NCI-H2196 treated with DMSO at 0.1 percent for 48 hours (cell line): Measurements from ENCODE around the gene PHOX2A.
"Not testable (repeated sequence)": the region's sequence is repeated elsewhere in the genome, so short reads cannot be mapped to it uniquely, and the experiment has no call there.

Experiments
- DNase-seq: peaks from one replicate; lab custom pipeline; 2025; ENCODE audit not compliant: unreplicated experiment; lab: John Stamatoyannopoulos, UW

PHOX2A gene

GRCh38 chr11:72244060-72244360, at the start of gene PHOX2A:
PHOX2A (minus strand) TSS chr11:72244176; CDS start chr11:72244004, 172 bp downstream.
- no peak for DNase-seq

DNA sequence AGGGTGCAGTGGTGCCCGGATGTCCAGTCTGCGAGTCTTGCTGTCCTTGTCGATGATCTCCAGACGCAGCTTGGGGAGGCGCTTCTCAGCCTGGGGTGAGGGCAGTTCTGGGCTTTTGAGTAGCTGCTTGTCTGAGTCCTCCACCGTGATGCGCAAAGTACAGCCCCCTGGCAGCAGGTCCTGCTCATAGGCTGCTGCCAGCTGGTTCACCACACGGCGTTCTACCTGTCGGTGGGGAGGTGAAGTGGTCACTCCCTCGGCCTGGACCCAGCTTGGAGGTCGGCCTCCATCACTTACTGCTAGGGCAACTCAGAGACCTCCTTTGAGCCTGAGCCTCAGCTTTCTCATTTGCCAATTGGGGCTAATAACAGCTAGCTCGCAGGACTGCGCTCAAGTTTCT, 49.4 kb upstream of the PHOX2A start:
- DNase-seq, result no peak

DNA sequence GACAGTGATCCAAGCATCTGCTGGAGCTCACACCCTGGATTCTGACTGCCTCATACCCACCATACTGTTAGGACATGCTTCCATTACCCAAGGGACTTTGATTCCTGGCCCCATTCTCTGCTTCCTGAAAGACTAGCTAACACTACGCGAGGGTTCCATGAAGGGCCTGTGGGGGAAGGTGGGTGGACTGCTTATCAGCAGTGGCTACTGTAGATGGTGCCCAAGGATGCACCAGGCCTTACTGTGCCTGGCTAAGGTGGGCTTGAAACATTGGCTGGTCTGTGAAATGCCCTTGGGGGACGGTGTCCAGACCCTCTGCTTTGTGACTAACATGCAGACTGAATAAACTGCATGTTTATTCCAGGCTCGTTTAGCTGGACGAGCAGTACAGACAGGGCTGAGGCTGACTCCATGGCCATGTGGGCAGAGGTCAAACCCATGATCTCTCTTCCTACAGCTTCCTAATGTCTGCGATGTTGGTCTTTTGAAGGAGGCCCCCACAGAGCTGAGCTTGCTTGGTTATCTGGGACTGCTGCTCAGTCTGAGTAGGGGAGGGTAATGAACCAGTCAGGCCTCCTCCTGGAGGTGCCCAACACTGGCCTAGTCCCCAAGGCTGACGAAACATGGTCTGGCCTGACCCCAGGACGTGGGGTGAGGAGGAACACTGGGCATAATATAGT, 48.3 kb upstream of the PHOX2A start:
- DNase-seq, result no peak

DNA sequence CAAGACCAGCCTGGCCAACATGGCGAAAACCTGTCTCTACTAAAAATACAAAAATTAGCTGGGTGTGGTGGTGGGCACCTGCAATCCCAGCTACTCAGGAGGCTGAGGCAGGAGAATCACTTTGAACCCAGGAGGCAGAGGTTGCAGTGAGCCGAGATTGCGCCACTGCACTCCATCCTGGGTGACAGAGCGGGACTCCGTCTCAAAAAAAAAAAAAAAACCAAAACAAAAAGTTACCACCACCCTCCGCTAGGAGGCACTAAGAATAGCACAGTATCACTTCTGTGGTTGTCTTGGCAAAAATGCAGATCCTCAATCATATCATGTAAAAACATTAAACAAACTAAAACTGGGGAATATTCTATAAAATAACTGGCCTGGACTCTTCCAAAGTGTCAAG, 46.8 kb upstream of the PHOX2A start:
- not testable (repeated sequence) for DNase-seq

- DNase-seq, result no peak
These were observed 43.3 kb upstream of the PHOX2A start for GRCh38 chr11:72287293-72287692.

GRCh38 chr11:72283947-72284346, 40.0 kb upstream of the PHOX2A start:
- no peak for DNase-seq

- DNase-seq, result no peak
These were observed 36.8 kb upstream of the PHOX2A start for GRCh38 chr11:72280726-72281315.

GRCh38 chr11:72280037-72280436, 36.1 kb upstream of the PHOX2A start:
- DNase-seq, result no peak

GRCh38 chr11:72278905-72279304, 34.9 kb upstream of the PHOX2A start:
- DNase-seq, result no peak

DNA sequence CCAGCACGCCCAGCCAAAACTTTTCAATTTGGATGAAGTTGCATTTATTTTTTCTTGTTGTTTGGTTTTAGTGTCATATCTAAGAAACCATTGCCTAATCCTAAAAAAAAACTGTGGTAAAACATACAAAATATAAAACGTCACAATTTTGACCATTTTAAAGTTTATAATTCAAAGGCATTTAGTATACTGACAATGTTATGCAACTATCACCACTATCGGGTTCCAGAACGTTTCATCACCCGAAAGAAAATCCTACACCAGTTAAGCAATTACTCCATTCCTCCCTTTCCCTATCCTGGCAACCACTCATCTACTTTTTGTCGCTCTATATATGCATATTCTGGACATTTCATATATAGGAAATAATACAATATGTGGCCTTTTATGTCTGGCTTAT, 30.5 kb upstream of the PHOX2A start:
- no peak for DNase-seq

DNA sequence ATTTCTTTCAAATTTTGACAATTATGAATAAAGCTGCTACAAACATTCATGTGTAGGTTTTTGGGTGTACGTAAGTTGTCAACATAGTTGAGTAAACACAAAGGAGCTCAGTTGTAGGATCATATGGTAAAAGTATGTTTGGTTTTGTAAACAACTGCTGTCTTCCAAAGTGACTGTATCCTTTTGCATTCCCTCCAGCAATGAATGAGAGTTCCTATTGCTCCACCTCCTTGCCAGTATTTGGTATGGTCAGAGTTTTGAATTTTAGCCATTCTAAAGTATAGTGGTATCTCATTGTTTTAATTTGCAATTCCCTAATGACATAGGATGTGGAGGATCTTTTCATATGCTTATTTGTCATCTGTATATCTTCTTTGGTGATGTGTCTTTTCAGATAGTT, 28.0 kb upstream of the PHOX2A start:
- no peak for DNase-seq

GRCh38 chr11:72267956-72268617, 24.1 kb upstream of the PHOX2A start:
- DNase-seq, result no peak

DNA sequence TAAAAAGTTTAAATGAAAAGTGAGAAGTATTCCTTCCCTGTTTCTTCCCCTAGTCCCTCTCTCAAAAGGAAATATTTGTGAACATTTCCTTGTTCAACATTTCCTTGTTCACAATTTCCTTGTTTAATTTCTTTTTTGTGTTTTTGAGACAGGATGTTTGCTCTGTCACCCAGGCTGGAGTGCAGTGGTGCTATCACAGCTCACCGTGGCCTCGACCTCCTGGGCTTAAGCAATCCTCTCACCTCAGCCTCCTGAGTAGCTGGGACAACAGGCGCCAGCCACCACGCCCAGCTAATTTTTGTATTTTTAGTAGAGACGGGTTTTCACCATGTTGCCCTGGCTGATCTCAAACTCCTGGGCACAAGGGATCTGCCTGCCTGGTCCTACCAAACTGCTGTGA, 23.0 kb upstream of the PHOX2A start:
- not testable (repeated sequence) for DNase-seq

DNA sequence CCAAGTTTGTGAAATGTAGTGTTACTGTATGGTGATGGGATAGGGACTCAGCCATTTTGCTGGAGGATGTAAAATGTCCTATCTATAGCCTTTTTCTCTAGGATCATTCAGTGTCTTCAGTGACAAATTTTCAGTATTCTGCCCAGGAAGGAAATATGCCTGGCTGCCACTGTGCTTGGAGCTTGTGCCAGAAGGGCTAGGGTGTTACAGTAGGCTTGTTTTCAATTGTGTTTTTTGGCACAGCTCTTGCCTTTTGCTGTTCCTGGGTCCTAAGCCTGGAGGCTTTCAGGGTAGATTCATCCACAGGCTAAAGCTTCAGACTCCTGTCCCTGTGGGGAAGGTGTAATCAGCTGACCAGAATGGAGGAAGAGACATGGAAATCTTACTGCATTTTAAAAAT, 22.0 kb upstream of the PHOX2A start:
- DNase-seq, result no peak

DNA sequence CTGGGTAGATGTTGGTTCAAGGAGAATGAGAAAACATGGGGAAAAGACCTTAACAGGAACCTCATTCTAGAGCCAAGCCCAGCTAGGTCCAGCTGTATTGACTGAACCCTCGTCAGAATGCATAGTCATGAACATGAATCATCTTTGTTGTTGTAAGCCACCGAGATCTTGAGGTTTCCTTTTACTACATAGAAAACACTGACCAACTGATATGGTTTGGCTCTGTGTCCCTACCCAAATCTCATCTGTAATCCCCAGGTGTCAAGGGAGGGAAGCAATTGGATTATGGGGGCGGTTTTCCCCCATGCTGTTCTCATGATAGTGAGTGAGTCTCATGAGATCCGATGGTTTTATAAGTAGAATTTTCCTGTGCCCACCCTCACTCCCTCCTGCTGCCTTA, 19.4 kb upstream of the PHOX2A start:
- DNase-seq, result no peak

GRCh38 chr11:72260574-72260973, 16.6 kb upstream of the PHOX2A start:
- DNase-seq, result no peak

- no peak for DNase-seq
These were observed 15.5 kb upstream of the PHOX2A start for GRCh38 chr11:72259490-72259889.

DNA sequence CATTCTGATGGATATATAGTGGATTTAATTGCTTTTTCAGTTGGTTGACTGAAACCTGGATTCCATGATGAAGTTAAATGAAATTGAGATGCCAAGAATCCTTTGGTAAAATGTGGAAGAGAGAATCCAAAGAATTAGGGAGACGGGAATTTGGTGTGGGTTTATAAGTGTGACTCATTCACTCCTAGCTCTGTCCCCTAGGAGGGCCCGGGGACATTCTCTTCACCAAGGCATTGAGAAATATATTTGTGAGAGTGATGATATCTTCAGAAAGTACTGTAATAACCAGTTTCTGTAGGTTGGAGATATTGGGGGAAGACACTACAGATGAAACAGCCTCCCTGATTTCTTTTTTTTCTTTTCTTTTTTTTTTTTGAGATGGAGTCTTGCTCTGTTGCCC, 13.6 kb upstream of the PHOX2A start:
- no peak for DNase-seq

DNA sequence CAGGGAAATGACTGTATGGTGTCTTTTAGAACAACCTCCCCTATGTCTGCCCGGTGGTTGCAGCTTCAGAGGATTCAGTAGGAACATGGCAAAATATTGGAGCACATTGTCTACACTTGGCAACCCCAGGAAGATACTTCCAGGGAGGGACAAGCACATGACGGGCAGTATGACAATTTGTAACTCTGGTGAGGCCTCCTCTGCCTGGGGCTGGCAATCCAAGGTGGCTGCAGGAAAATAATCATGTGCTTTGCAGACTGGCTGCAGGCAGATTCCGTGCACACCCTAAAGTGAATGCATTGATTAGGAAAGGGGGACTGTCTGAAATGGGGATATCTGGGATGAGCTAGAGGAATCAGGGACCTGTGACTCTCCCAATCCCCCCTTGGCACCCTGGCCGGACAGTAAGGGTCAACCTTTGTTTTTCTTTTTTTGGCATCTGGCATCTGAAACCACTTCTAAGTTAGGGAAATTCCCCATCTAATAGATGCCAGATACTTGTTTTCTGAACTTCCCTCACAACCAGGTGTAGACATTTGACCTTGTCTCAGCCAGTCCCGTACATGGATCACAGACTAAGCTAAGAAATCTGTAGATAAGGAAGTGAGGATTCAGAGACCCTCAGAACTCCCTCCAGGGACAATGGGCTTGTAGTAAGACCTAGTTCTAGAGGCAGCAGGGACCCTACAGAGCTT, 10.5 kb upstream of the PHOX2A start:
- no peak for DNase-seq

GRCh38 chr11:72253392-72253791, 9.4 kb upstream of the PHOX2A start:
- no peak for DNase-seq

GRCh38 chr11:72251614-72252013, 7.6 kb upstream of the PHOX2A start:
- no peak for DNase-seq
